Spleen (tissue), 7 donors: ENCODE results near the gene SLC20A1.

Experiments
- POLR2A ChIP-seq, 3 donors: fragments of 450-650 bp; IDR thresholded peaks; one replicate each; pipeline ENCODE4 v1.5.1; 2017; ENCODE audit warnings: antibody characterized with exemption in 3 of 3, mild to moderate bottlenecking in 1 of 3
- POLR2AphosphoS5 ChIP-seq, 3 donors: sonication (generic); formaldehyde crosslinking; IDR thresholded peaks; one replicate each; pipeline ENCODE4 v1.5.1; 2017; ENCODE audit warnings: antibody characterized with exemption in 3 of 3
- TF ChIP-seq, protein P1 (sequence below), 11 experiments: fragments of 200-600 bp in 7 of 11; fragments of 450-650 bp in 4 of 11; sonication (generic) in 4 of 11; IDR thresholded peaks in 8 of 11; conservative IDR thresholded peaks in 3 of 11; 1 replicate in 7 of 11; 2 replicates in 4 of 11; pipeline versions ENCODE4 v1.4.0 to v1.8.0; 2016 to 2021; ENCODE audit warnings: antibody characterized with exemption in 11 of 11, inconsistent platforms in 4 of 11, mild to moderate bottlenecking in 1 of 11
- donor health status: DM: no; HTN: no; CAD: no; lungs with moderate emphysema.
- donor health status: DM: no; HTN: no; CAD: no.
- donor health status: DM: no; HTN: no; CAD: no.

DNA sequence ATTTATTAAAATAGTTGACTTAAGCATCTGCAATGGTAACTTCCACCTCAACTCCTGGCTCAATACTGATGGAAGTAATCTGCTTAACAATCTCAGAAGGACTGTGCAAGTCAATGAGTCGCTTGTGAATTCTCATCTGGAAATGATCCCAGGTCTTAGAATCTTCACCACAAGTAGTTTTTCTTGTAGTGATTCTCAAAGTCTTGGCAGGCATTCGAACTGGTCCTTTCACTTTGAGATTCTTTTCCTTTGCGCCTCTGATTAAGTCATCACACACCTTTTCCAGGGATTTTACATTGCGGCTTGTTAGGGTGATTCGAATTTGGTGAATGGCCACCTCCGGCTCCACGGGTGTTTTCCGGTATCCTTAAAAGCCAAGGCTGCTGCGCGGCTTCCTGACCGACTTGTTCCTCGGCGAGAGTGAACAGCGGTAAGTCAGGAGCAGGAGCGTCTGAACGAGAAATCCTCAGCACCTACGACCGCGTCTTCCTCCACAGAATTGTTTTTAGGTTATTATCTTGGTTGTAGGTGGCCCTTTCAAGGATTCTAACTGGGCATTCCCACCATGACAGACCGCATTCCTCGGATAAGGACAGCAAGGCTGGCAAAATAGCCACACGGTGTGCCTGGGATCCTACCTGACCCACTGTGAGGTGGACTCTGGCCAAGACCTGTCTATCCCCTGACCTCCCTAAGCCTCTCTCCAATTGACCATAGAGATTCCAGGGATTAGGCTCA is 23.8 kb upstream of the SLC20A1 start:
- TF ChIP-seq, protein P1, sequence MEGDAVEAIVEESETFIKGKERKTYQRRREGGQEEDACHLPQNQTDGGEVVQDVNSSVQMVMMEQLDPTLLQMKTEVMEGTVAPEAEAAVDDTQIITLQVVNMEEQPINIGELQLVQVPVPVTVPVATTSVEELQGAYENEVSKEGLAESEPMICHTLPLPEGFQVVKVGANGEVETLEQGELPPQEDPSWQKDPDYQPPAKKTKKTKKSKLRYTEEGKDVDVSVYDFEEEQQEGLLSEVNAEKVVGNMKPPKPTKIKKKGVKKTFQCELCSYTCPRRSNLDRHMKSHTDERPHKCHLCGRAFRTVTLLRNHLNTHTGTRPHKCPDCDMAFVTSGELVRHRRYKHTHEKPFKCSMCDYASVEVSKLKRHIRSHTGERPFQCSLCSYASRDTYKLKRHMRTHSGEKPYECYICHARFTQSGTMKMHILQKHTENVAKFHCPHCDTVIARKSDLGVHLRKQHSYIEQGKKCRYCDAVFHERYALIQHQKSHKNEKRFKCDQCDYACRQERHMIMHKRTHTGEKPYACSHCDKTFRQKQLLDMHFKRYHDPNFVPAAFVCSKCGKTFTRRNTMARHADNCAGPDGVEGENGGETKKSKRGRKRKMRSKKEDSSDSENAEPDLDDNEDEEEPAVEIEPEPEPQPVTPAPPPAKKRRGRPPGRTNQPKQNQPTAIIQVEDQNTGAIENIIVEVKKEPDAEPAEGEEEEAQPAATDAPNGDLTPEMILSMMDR (IDR thresholded peaks at IDR 0.05 in 8 of 11, conservative IDR thresholded peaks at IDR 0.05 in 3 of 11), result no peak
- TF ChIP-seq POLR2A (IDR thresholded peaks at IDR 0.05) (no peak), POLR2AphosphoS5 (IDR thresholded peaks at IDR 0.05) (no peak)
